ENCODE measurements around the gene OPHN1. TPM values are rescaled to one million over a fixed set of nuclear protein-coding genes. Genes with fewer than 3 reads are reported as not detected.

OPHN1 gene
- total and polyA plus RNA-seq, 12 donors: 1.2 to 9.1 (median 5.2) TPM

DNA sequence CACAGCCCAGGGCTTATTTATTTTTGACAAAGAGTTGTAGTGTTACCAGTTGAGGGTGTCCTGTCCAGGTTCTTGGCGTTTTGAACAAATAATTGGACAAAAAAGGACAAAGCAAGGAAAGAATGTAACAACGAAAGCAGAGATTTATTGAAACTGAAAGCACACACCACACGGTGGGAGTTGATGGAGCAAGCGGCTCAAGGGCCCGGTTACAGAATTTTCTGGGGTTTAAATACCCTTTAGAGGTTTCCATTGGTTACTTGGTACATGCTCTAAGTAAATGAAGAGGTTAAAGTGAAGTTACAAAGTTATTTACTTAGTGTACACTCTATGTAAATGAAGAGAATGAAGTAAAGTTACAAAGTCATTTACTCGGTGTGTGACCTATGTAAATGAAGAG, 27.8 kb upstream of the OPHN1 start:
- H3K9me3 ChIP-seq (replicated peaks in 1 of 3): no peaks in the 10 kb centered on the region
- no peak overlapping the region for H3K27ac ChIP-seq
- intact Hi-C loops (cut with DNase I): no loop called here
- H3K27me3 ChIP-seq: peaks cover 9% of the 10 kb centered on the region
- no peaks in the 10 kb centered on the region for H3K36me3 ChIP-seq (replicated peaks in 1 of 2)
- H3K4me1 ChIP-seq (replicated peaks in 1 of 2): no peaks in the 10 kb centered on the region
- 49 to 62% (median 59%) methylated on average over 6 of the region's 6 CpGs for WGBS, 4 donors
- H3K4me3 ChIP-seq: no peak overlapping the region
- no peak for TF ChIP-seq CTCF (IDR thresholded peaks at IDR 0.05)
- no peak for TF ChIP-seq POLR2A (IDR thresholded peaks at IDR 0.05)
- DNase-seq: no peak

DNA sequence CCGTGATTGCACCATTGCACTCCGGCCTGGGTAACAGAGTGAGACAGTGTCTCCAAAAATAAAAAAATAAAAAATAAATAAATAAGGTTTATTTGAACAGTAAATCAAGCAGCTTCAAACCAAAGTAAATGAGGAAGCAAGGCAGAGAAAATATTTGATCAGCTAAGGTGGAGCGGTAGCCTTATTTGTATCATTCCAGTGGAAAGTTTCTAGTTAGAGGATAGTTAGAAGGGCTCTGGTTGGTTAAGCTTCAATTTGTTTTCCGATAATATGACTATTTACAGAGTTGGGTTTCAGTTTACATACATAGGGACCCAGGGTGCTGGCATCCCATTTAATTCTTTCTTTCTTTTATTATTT, 21.8 kb upstream of the OPHN1 start:
- H3K4me1 ChIP-seq (replicated peaks in 1 of 2): no peaks in the 10 kb centered on the region
- no peak overlapping the region for H3K4me3 ChIP-seq
- intact Hi-C loops (cut with DNase I): no loop called here
- TF ChIP-seq POLR2A (IDR thresholded peaks at IDR 0.05) (no peak), CTCF (IDR thresholded peaks at IDR 0.05) (no peak)
- DNase-seq: no peak
- no peaks in the 10 kb centered on the region for H3K36me3 ChIP-seq (replicated peaks in 1 of 2)
- no peaks in the 10 kb centered on the region for H3K9me3 ChIP-seq (replicated peaks in 1 of 3)
- H3K27me3 ChIP-seq: peaks cover 6% of the 10 kb centered on the region
- WGBS, 4 donors: 86 to 94% (median 91%) methylated on average over 4 of the region's 4 CpGs
- H3K27ac ChIP-seq: no peak overlapping the region

DNA sequence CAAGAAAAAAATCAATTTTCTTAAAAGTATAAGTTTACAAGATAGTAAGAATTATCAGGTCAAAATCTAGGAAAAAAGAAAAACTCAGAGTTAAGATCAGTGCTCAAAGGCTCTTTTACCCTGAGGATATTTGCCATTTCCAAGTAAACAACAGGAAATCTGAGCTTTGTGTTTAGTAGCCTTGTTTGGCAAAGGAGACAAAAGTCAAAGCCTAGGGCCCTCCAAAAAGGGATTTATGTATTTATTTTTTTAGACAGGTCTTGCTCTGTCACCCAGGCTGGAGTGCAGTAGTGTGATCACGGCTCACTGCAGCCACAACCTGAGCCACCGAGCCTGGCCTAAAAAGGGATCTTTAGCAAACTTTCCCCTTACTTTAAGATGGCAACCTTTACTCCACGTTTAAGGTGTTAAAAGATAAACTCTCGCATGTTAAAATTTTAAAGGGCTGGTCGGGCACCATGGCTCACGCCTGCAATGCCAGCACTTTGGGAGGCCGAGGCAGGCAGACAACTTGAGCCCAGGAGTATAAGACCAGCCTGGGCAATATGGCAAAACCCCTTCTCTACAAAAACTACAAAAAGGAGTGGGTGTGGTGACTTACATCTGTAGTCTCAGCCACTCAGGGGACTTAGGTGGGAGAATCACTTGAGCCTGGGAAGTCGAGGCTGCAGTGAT, 21.3 kb upstream of the OPHN1 start:
- Histone ChIP-seq H3K27ac (no peak overlapping the region), H3K4me3 (no peak overlapping the region), H3K27me3 (peaks cover 8% of the 10 kb centered on the region), H3K9me3 (replicated peaks in 1 of 3) (no peaks in the 10 kb centered on the region), H3K36me3 (replicated peaks in 1 of 2) (no peaks in the 10 kb centered on the region), H3K4me1 (replicated peaks in 1 of 2) (no peaks in the 10 kb centered on the region)
- TF ChIP-seq CTCF (IDR thresholded peaks at IDR 0.05) (no peak), POLR2A (IDR thresholded peaks at IDR 0.05) (no peak)
- WGBS, 4 donors: 72 to 81% (median 78%) methylated on average over 8 of the region's 8 CpGs
- intact Hi-C loops (cut with DNase I): no loop called here
- no peak for DNase-seq

DNA sequence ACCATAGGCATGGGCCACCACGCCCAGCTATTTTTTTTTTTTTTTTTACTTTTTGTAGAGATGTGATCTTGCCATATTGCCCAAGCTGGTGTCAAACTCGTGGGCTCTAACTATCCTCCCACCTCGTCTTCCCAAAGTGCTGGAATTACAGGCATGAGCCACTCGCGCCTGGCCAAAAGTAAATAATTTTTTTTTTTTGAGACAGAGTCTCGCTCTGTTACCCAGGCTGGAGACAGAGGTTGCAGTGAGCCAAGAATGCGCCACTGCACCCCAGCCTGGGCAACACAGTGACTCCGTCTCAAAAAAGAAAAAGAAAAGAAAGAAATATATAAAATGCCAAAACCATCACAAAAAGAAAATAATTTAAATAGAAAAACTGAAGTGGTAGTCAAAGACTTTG, 18.4 kb upstream of the OPHN1 start:
- TF ChIP-seq CTCF (IDR thresholded peaks at IDR 0.05) (no peak), POLR2A (IDR thresholded peaks at IDR 0.05) (no peak)
- H3K9me3 ChIP-seq (replicated peaks in 1 of 3): no peaks in the 10 kb centered on the region

More for the DNA sequence above, 18.4 kb upstream of the OPHN1 start:
- Histone ChIP-seq H3K27me3 (peaks cover 23% of the 10 kb centered on the region), H3K36me3 (replicated peaks in 1 of 2) (no peaks in the 10 kb centered on the region), H3K27ac (no peak overlapping the region), H3K4me3 (no peak overlapping the region), H3K4me1 (replicated peaks in 1 of 2) (no peaks in the 10 kb centered on the region)
- intact Hi-C loops (cut with DNase I): no loop called here
- DNase-seq: no peak
- 71 to 77% (median 74%) methylated on average over 8 of the region's 8 CpGs for WGBS, 4 donors

All from adrenal gland (tissue), 12 donors.